Measurements from ENCODE around the gene RIMKLA. TPM values are rescaled to one million over a fixed set of nuclear protein-coding genes. Genes with fewer than 3 reads are reported as not detected.

RIMKLA gene
- total RNA-seq, 2 experiments from 2014 or later, result not detected

GRCh38 chr1:42456754-42457089, 76.1 kb downstream of the RIMKLA start:
- Histone ChIP-seq H3K4me1 (ENCODE audit: insufficient read depth, low read length, poor library complexity, severe bottlenecking) (peaks cover 13% of the 10 kb centered on the region), H3K79me2 (ENCODE audit: insufficient read depth, low read depth, low read length) (peaks cover 4% of the 10 kb centered on the region; the same call in 1 of the 2 replicates), H3K27ac (ENCODE audit: low read depth, low read length, poor library complexity, severe bottlenecking) (peak overlapping the region; percentile 69), H3K36me3 (ENCODE audit: insufficient read depth, low read length) (peaks cover 17% of the 10 kb centered on the region; the same call in 1 of the 2 replicates), H3K9me3 (ENCODE audit: low read length) (no peaks in the 10 kb centered on the region), H3K4me2 (ENCODE audit: low read length) (peak overlapping the region; percentile 79), H2AFZ (ENCODE audit: low read length) (peak overlapping the region; percentile 99), H4K20me1 (ENCODE audit: insufficient read depth, low read length) (no peaks in the 10 kb centered on the region), H3K4me3 (ENCODE audit: low read depth, low read length, poor library complexity, severe bottlenecking) (peak overlapping the region; percentile 74), H3K9me2 (ENCODE audit: insufficient read depth, low read length) (no peaks in the 10 kb centered on the region)
- peak; percentile 83 for DNase-seq (ENCODE audit: low spot score)
- CTCF ChIA-PET (ENCODE audit: unreplicated experiment), result no interaction called here
- intact Hi-C loops (cut with micrococcal nuclease; ENCODE audit: unreplicated experiment), result loop anchor here (2.0 kb wide), 1 partner anchor 122 kb away; the partner anchor contains the start of gene FOXJ3
- BruUV-seq (replicated peaks), result no TSS peak
- TF ChIP-seq CTCF (conservative IDR thresholded peaks at IDR 0.05; ENCODE audit: low read length) (no peak), EZH2phosphoT487 (IDR thresholded peaks at IDR 0.05; ENCODE audit: borderline replicate concordance, low read depth, low read length) (no peak)
- POLR2A ChIA-PET, result interaction anchor here (0.6 to 1.2 kb wide), 3 partner anchors 140 to 310 kb away, joined by 3 read pairs; partner anchors contain the start of genes C1orf50, P3H1 and YBX1

GRCh38 chr1:42461196-42461595, 80.6 kb downstream of the RIMKLA start:
- Histone ChIP-seq H4K20me1 (ENCODE audit: insufficient read depth, low read length) (no peaks in the 10 kb centered on the region), H3K4me1 (ENCODE audit: insufficient read depth, low read length, poor library complexity, severe bottlenecking) (peaks cover 17% of the 10 kb centered on the region), H3K79me2 (ENCODE audit: insufficient read depth, low read depth, low read length) (peaks cover 4% of the 10 kb centered on the region; the same call in 1 of the 2 replicates), H3K36me3 (ENCODE audit: insufficient read depth, low read length) (peaks cover 17% of the 10 kb centered on the region; the same call in 1 of the 2 replicates), H3K4me2 (ENCODE audit: low read length) (no peak overlapping the region), H3K9me2 (ENCODE audit: insufficient read depth, low read length) (no peaks in the 10 kb centered on the region), H3K9me3 (ENCODE audit: low read length) (no peaks in the 10 kb centered on the region), H2AFZ (ENCODE audit: low read length) (no peak overlapping the region), H3K4me3 (ENCODE audit: low read depth, low read length, poor library complexity, severe bottlenecking) (no peak overlapping the region), H3K27ac (ENCODE audit: low read depth, low read length, poor library complexity, severe bottlenecking) (no peak overlapping the region)
- intact Hi-C loops (cut with micrococcal nuclease; ENCODE audit: unreplicated experiment), result no loop called here
- CTCF ChIA-PET (ENCODE audit: unreplicated experiment), result no interaction called here
- no peak for DNase-seq (ENCODE audit: low spot score)
- no peak for TF ChIP-seq CTCF (conservative IDR thresholded peaks at IDR 0.05; ENCODE audit: low read length)
- no peak for TF ChIP-seq EZH2phosphoT487 (IDR thresholded peaks at IDR 0.05; ENCODE audit: borderline replicate concordance, low read depth, low read length)
- no TSS peak for BruUV-seq (replicated peaks)
- POLR2A ChIA-PET, result no interaction called here
